MM.1S (cell line): ENCODE data around the gene TRAF3IP1.

Experiments used
- EZH2 ChIP-seq: fragments of 300-600 bp; sonication (generic); optimal IDR thresholded peaks from 2 replicates; pipeline ENCODE3; 2017; ENCODE audit warnings: low read depth, mild to moderate bottlenecking, antibody characterized with exemption, low read length, mixed read lengths
- EZH2phosphoT487 ChIP-seq: fragments of 300-600 bp; sonication (generic); IDR thresholded peaks from 2 replicates; pipeline ENCODE4 v1.6.1; 2018; ENCODE audit warnings: antibody characterized with exemption, low read length
- TF ChIP-seq, protein P1 (sequence below): fragments of 300-600 bp; sonication (generic); IDR thresholded peaks from 2 replicates; pipeline ENCODE4 v1.5.1; 2016; ENCODE audit warnings: antibody characterized with exemption, low read length, mixed read lengths

DNA sequence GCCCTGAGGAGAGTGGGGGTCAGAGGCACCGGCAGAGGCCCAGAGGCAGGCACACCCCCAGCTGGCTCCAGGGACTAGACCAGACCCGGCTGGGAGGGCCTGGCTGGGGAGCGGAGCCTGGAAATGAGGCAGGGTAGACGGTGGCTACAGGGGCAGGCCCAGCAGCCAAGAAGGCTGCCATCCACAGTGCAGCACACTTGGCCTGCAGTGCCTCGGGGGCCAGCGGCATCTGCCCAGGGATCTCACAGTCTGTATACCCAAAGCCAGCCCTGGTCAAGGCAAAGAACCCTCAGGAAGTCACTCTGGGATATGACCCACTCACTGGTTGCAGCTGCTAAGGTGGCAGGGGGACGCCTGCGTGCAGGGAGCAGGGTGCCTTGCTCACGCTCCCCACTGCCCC is 49.7 kb upstream of the TRAF3IP1 start:
- TF ChIP-seq, protein P1, sequence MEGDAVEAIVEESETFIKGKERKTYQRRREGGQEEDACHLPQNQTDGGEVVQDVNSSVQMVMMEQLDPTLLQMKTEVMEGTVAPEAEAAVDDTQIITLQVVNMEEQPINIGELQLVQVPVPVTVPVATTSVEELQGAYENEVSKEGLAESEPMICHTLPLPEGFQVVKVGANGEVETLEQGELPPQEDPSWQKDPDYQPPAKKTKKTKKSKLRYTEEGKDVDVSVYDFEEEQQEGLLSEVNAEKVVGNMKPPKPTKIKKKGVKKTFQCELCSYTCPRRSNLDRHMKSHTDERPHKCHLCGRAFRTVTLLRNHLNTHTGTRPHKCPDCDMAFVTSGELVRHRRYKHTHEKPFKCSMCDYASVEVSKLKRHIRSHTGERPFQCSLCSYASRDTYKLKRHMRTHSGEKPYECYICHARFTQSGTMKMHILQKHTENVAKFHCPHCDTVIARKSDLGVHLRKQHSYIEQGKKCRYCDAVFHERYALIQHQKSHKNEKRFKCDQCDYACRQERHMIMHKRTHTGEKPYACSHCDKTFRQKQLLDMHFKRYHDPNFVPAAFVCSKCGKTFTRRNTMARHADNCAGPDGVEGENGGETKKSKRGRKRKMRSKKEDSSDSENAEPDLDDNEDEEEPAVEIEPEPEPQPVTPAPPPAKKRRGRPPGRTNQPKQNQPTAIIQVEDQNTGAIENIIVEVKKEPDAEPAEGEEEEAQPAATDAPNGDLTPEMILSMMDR = no peak
- no peak for TF ChIP-seq EZH2
- no peak for TF ChIP-seq EZH2phosphoT487
